Measurements from ENCODE around the gene PLA2G15.

The PLA2G15 gene, protein sequence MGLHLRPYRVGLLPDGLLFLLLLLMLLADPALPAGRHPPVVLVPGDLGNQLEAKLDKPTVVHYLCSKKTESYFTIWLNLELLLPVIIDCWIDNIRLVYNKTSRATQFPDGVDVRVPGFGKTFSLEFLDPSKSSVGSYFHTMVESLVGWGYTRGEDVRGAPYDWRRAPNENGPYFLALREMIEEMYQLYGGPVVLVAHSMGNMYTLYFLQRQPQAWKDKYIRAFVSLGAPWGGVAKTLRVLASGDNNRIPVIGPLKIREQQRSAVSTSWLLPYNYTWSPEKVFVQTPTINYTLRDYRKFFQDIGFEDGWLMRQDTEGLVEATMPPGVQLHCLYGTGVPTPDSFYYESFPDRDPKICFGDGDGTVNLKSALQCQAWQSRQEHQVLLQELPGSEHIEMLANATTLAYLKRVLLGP

DNA sequence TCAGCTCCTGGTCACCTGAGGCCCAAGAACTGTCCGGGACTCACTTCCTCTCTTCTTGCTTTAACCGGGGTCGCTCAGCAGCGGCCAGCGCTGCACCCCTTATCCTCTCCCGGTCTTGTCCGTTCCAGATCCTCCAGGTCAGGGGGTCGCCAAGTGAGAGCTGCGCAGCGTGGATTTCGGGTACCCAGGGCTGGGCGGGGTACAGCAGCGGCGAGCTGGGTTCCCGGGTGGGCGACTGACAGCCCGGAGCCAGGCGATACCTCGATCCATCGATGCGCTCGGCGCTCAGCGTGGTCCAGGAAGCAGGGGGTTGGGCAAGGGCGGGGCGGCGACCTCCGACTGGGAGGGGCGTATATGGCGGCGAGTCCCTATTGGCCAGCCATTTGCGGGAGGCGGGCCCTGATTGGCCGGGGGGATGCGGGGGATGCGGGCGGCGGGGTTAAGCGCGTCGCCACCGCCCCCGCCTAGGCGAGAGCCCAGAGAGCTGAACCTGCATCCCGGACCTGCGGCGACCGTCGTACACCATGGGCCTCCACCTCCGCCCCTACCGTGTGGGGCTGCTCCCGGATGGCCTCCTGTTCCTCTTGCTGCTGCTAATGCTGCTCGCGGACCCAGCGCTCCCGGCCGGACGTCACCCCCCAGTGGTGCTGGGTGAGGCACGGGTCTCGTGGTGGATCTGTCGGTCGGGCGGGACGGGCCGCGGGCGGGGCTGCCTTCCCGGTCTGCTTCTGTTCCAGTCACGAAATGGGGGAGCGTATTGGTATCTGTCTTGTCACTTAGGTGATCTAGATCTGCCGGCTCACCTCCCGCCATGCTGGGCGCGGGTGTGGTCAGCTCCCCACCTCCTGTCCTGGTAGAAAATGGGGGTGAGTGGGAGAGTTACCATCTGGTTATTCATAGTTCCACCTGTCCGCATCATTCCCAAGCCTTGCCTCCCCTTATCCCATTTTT lies at the start of gene PLA2G15:
TSS of gene PLA2G15 (plus strand) at position 471 of the 951 bp plus-strand sequence. CDS start at position 525, 54 bp downstream.
- TF ChIP-seq Cebpa-rat (IDR thresholded peaks at IDR 0.05), result no peak
- H3K4me3 ChIP-seq, result peak within 1 kb of the TSS; percentile 91
- peaks cover 19% of the 10 kb centered on the region for H3K36me3 ChIP-seq
- peaks cover 12% of the 10 kb centered on the region for H4K20me1 ChIP-seq
- peak within 1 kb of the TSS; percentile 100 for H3K4me2 ChIP-seq
- H3K27me3 ChIP-seq, result no peaks in the 10 kb centered on the region
- H3K9ac ChIP-seq, result peak within 1 kb of the TSS; percentile 86
- no peaks in the 10 kb centered on the region for H3K9me3 ChIP-seq
- H3K27ac ChIP-seq, result peak within 1 kb of the TSS; percentile 63
- peaks cover 54% of the 10 kb centered on the region for H3K4me1 ChIP-seq

DNA sequence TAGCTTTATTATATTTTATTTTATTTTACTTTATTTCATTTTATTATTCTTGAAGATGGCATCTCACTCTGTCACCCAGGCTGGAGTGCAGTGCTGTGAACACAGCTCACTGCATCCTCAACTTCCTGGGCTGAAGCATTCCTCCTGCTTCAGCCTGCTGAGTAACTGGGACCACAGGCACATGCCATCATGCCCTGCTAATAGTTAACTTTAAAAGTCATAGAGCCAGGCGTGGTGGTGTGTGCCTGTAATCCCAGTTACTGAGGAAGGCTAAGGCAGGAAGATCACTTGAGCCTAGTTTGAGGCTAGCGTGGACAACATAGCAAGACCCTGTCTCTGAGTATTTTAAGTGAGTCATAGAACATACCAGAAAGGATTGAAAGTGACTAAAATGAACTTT lies 47.9 kb upstream of the PLA2G15 start:
- no peak overlapping the region for H3K4me2 ChIP-seq
- peaks cover 25% of the 10 kb centered on the region for H3K4me1 ChIP-seq
- peaks cover 22% of the 10 kb centered on the region for H4K20me1 ChIP-seq
- peaks cover 46% of the 10 kb centered on the region for H3K36me3 ChIP-seq
- no peaks in the 10 kb centered on the region for H3K9me3 ChIP-seq
- H3K27me3 ChIP-seq, result no peaks in the 10 kb centered on the region
- H3K9ac ChIP-seq, result no peak overlapping the region
- H3K4me3 ChIP-seq, result no peak overlapping the region
- TF ChIP-seq Cebpa-rat (IDR thresholded peaks at IDR 0.05), result no peak
- no peak overlapping the region for H3K27ac ChIP-seq

DNA sequence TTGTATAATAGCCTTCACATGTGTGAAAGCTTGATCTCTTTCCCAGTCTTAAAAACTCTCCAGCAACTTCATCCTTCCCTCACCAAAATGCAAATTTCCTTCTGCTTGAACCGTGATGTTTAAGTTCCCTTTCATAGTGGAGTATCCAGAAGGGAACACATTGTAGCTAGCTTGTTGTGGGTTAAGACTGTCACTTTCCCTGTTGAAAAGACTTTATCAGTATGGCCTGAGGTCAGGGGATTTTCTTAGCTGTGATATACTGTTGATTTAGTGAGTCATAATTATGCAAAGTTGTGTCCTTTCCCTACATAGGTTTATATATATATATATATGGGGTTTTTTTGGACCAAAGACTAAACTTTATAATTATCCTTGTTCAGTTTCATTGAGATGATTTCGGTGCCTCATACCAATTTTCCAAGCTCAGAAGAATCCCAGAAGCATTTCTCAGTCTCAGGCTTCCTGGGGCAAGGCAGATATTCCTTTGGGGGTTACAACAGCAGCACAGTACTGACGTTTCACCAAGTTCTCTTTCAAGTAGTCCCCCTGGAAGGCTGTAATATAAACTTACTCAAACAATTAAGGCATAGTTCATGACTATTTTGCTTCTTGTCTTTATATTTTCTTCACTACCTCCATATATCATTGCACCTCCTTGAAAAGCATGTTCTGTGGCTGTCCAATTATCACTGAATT lies 44.9 kb upstream of the PLA2G15 start:
- Histone ChIP-seq H3K4me2 (no peak overlapping the region), H4K20me1 (peaks cover 35% of the 10 kb centered on the region), H3K9ac (no peak overlapping the region), H3K27ac (0 out of 2 replicates have a peak overlapping the region, but pooled peaks have one; percentile 9), H3K36me3 (peaks cover 30% of the 10 kb centered on the region), H3K27me3 (no peaks in the 10 kb centered on the region), H3K4me1 (peaks cover 27% of the 10 kb centered on the region), H3K4me3 (no peak overlapping the region), H3K9me3 (no peaks in the 10 kb centered on the region)
- TF ChIP-seq Cebpa-rat (IDR thresholded peaks at IDR 0.05), result no peak

DNA sequence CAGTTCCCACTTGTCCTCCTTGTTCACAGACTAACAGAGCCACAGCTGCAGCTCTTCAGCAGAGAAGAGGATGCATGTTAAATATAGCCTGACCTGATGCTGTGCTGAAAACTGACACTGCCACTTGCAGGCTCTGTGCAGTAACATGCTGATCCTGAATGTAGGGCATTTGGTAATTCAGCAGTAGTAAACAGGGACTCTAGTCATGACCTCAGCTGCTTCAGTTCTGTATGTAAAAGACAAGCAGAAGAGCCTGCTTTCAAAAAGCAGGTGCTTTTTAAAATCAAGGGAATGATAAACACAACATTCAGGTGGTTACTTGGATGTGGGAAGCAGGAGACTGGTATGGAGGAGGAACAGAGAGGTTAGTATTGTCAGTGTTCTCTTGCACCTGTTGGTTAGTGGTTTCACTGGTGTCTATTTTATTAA lies 43.1 kb upstream of the PLA2G15 start:
- no peak overlapping the region for H3K9ac ChIP-seq
- H4K20me1 ChIP-seq, result peaks cover 35% of the 10 kb centered on the region
- H3K4me2 ChIP-seq, result peak overlapping the region; percentile 9; the same call in 1 of the 2 replicates
- no peak overlapping the region for H3K4me3 ChIP-seq
- no peak overlapping the region for H3K27ac ChIP-seq
- no peak for TF ChIP-seq Cebpa-rat (IDR thresholded peaks at IDR 0.05)
- no peaks in the 10 kb centered on the region for H3K9me3 ChIP-seq
- H3K36me3 ChIP-seq, result peaks cover 23% of the 10 kb centered on the region
- H3K27me3 ChIP-seq, result no peaks in the 10 kb centered on the region
- H3K4me1 ChIP-seq, result peaks cover 27% of the 10 kb centered on the region

DNA sequence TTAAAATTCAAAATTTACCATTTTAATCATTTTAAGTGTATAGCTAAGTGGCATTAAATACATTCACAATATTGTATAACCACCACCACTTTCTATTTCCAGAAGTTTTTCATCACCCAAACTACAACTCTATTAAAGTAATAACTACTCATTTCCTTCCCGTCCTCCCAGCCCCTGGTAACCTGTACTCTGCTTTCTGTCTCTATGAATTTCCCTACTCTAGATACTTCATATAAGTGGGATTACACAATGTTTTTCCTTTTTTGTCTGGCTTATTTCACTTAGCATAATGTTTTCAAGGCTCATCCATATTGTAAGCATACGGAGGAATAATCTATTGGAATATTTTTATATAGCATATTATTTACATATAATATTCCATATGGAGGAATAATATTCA lies 38.9 kb upstream of the PLA2G15 start:
- no peak overlapping the region for H3K4me2 ChIP-seq
- H3K36me3 ChIP-seq, result peaks cover 37% of the 10 kb centered on the region
- no peaks in the 10 kb centered on the region for H3K9me3 ChIP-seq
- no peak for TF ChIP-seq Cebpa-rat (IDR thresholded peaks at IDR 0.05)
- peaks cover 11% of the 10 kb centered on the region for H3K4me1 ChIP-seq
- H3K27me3 ChIP-seq, result no peaks in the 10 kb centered on the region
- H3K4me3 ChIP-seq, result no peak overlapping the region
- H3K27ac ChIP-seq, result no peak overlapping the region
- H4K20me1 ChIP-seq, result peaks cover 21% of the 10 kb centered on the region
- no peak overlapping the region for H3K9ac ChIP-seq

DNA sequence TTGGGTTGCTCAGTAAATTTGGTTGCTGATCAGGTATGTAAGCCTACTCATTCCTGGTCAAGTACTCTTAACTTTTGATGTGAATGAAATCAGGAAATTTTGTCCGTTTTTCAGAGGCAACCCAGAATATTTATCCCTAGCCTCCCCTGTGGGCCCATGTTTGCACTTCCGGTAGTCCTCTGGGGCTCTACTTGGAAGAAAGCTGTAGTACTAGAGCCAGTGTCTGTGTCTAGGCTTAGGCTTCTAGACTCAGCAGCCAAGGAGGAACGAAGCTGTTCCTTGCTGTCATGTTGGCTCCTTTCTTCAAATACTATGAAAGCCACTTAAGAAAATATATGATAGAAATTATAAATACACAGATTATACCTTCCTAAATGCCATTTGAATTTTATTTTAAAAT lies 30.4 kb upstream of the PLA2G15 start:
- no peak overlapping the region for H3K4me2 ChIP-seq
- TF ChIP-seq Cebpa-rat (IDR thresholded peaks at IDR 0.05), result no peak
- H3K27ac ChIP-seq, result no peak overlapping the region
- H3K9me3 ChIP-seq, result no peaks in the 10 kb centered on the region
- peaks cover 35% of the 10 kb centered on the region for H3K36me3 ChIP-seq
- H4K20me1 ChIP-seq, result peaks cover 22% of the 10 kb centered on the region; the same call in 1 of the 2 replicates
- no peak overlapping the region for H3K9ac ChIP-seq
- no peak overlapping the region for H3K4me3 ChIP-seq
- H3K27me3 ChIP-seq, result no peaks in the 10 kb centered on the region
- H3K4me1 ChIP-seq, result no peaks in the 10 kb centered on the region

DNA sequence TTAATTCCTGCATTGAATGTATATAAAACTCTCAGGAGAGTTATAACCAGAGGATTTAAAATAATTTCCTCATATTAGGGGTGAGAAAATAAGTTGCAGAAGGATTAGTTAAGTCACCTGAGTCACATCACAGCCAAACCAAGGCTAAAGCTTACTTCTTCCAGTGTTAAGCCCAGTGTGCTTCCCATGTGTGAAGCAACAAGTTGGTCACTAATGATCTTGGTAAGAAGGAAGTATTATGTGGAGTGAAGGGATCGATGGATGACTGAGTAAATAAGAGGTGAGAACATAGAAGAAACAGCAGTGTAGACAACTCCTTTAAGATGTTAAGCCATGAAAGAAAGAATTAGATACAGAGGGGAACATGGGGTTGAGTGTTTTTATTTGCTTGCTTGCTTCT lies 29.9 kb upstream of the PLA2G15 start:
- Histone ChIP-seq H3K4me3 (no peak overlapping the region), H3K27ac (no peak overlapping the region), H3K9me3 (no peaks in the 10 kb centered on the region), H3K9ac (no peak overlapping the region), H3K4me1 (no peaks in the 10 kb centered on the region), H3K36me3 (peaks cover 34% of the 10 kb centered on the region), H4K20me1 (peaks cover 22% of the 10 kb centered on the region; the same call in 1 of the 2 replicates), H3K4me2 (no peak overlapping the region), H3K27me3 (no peaks in the 10 kb centered on the region)
- no peak for TF ChIP-seq Cebpa-rat (IDR thresholded peaks at IDR 0.05)

DNA sequence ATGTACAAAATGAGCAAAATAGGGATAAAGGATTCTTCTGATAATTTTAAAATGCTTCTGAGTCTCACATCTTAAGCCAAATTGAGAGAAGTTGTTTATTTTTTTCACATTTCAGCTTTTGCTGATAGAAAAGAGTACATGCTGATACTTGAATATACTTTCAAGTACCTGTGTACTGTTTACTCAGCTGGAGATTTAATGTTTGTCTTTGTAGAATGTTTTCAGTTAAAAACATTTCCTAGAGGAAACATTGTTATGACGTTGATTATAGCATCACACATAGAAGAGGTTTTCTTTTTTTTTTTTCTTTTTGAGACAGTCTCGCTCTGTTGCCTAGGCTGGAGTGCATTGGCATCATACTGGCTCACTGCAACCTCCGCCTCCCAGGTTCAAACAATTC lies 28.9 kb upstream of the PLA2G15 start:
- no peak overlapping the region for H3K27ac ChIP-seq
- H3K27me3 ChIP-seq, result no peaks in the 10 kb centered on the region
- H3K4me2 ChIP-seq, result no peak overlapping the region
- H3K4me1 ChIP-seq, result no peaks in the 10 kb centered on the region
- peaks cover 22% of the 10 kb centered on the region; the same call in 1 of the 2 replicates for H4K20me1 ChIP-seq
- H3K9me3 ChIP-seq, result no peaks in the 10 kb centered on the region
- no peak for TF ChIP-seq Cebpa-rat (IDR thresholded peaks at IDR 0.05)
- no peak overlapping the region for H3K9ac ChIP-seq
- H3K4me3 ChIP-seq, result no peak overlapping the region
- peaks cover 38% of the 10 kb centered on the region for H3K36me3 ChIP-seq

DNA sequence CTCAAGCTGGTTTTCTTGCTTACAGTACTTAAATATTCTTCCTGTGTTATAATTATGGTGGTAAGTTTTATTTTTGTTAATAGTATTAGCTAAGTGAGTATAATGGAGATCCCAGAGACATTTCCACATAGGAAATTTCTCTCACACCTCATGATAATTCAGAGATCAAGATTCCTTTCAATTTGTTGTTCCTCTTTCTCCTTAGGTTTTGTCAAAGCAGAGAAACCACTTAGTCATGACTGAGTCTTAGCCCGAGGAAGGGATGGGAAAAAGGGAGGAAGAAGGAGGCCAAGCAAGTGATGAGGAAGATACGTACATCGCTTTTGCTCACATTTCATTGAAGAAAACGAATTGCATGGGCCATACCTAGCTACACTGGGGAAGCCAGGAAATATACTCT lies 27.7 kb upstream of the PLA2G15 start:
- no peaks in the 10 kb centered on the region for H3K9me3 ChIP-seq
- peaks cover 45% of the 10 kb centered on the region for H3K36me3 ChIP-seq
- H3K4me3 ChIP-seq, result no peak overlapping the region
- no peaks in the 10 kb centered on the region for H3K27me3 ChIP-seq
- H3K27ac ChIP-seq, result no peak overlapping the region
- H3K4me1 ChIP-seq, result no peaks in the 10 kb centered on the region
- no peak for TF ChIP-seq Cebpa-rat (IDR thresholded peaks at IDR 0.05)
- H3K9ac ChIP-seq, result no peak overlapping the region
- H4K20me1 ChIP-seq, result peaks cover 31% of the 10 kb centered on the region; the same call in 1 of the 2 replicates
- H3K4me2 ChIP-seq, result no peak overlapping the region

Measured in BLaER1 (cell line).